ENCODE results near the gene GLUL. TPM values are rescaled to one million over a fixed set of nuclear protein-coding genes. Genes with fewer than 3 reads are reported as not detected.
"Not testable (repeated sequence)": the region's sequence is repeated elsewhere in the genome, so short reads cannot be mapped to it uniquely, and the experiment has no call there.

Gene GLUL
- total RNA-seq, 1 donor from 2014 or later: 175 TPM

- Histone ChIP-seq H3K27me3 (ENCODE audit: control insufficient read depth, insufficient read depth, low read length) (peaks cover 4% of the 10 kb centered on the region), H3K36me3 (ENCODE audit: control insufficient read depth, insufficient read depth, low read length) (no peaks in the 10 kb centered on the region), H3K4me3 (ENCODE audit: low read depth, low read length) (no peak overlapping the region)
- TF ChIP-seq CTCF (IDR thresholded peaks at IDR 0.05; ENCODE audit: insufficient read depth, low read length, poor library complexity, severe bottlenecking): no peak
- no peak for DNase-seq (ENCODE audit: low read depth)
Observed at GRCh38 chr1:182335771-182336566, 55.6 kb downstream of the GLUL start.

- not testable (repeated sequence) for H3K27me3 ChIP-seq (ENCODE audit: control insufficient read depth, insufficient read depth, low read length); H3K4me3 ChIP-seq (ENCODE audit: low read depth, low read length); H3K36me3 ChIP-seq (ENCODE audit: control insufficient read depth, insufficient read depth, low read length); DNase-seq (ENCODE audit: low read depth)
Observed at GRCh38 chr1:182333071-182333571, 58.5 kb downstream of the GLUL start.

- no peak for DNase-seq (ENCODE audit: low read depth)
- TF ChIP-seq CTCF (IDR thresholded peaks at IDR 0.05; ENCODE audit: insufficient read depth, low read length, poor library complexity, severe bottlenecking): no peak
- Histone ChIP-seq H3K27me3 (ENCODE audit: control insufficient read depth, insufficient read depth, low read length) (peaks cover 4% of the 10 kb centered on the region), H3K36me3 (ENCODE audit: control insufficient read depth, insufficient read depth, low read length) (no peaks in the 10 kb centered on the region), H3K4me3 (ENCODE audit: low read depth, low read length) (no peak overlapping the region)
Observed at GRCh38 chr1:182332261-182333060, 59.1 kb downstream of the GLUL start.

Other genes with a start within 250 kb of the GLUL start
- not detected in 2 replicates for gene TEDDM1, start 8.9 kb upstream of the GLUL start, total RNA-seq
- gene RGSL1, start 58.4 kb upstream of the GLUL start, total RNA-seq: not detected in 2 replicates
- gene RNASEL, start 197.5 kb upstream of the GLUL start, total RNA-seq: 5.7 and 5.8 TPM in 2 replicates
- gene RGS16, start 212.6 kb upstream of the GLUL start, total RNA-seq: 2.3 and 2.9 TPM in 2 replicates